HL-60/S4 (cell line): ENCODE results near the gene ELP5.

Source experiments
- in situ Hi-C: fragments of 300-500 bp; cut with MboI; formaldehyde crosslinking; loops from 2 replicates; pipeline ENCODE4 v1.14.3; 2022; ENCODE audit warnings: low sequenced_read_pairs

The ELP5 gene

GRCh38 chr17:7282752-7283321, 30.8 kb downstream of the ELP5 start:
- in situ Hi-C loops = no loop called here

GRCh38 chr17:7283471-7284216, 31.6 kb downstream of the ELP5 start:
- in situ Hi-C loops = no loop called here

- in situ Hi-C loops = no loop called here
Observed at GRCh38 chr17:7284911-7285310, 32.9 kb downstream of the ELP5 start.

- in situ Hi-C loops = no loop called here
Observed at GRCh38 chr17:7285679-7286078, 33.7 kb downstream of the ELP5 start.

- in situ Hi-C loops = loop anchor here (10.0 kb wide), 1 partner anchor 245 kb away; the partner anchor contains the start of gene SLC16A11
Observed at GRCh38 chr17:7289256-7290032, 37.4 kb downstream of the ELP5 start.

GRCh38 chr17:7290166-7290565, 38.2 kb downstream of the ELP5 start:
- in situ Hi-C loops = loop anchor here (10.0 kb wide), 1 partner anchor 245 kb away; the partner anchor contains the start of gene SLC16A11

- in situ Hi-C loops = loop anchor here (10.0 kb wide), 1 partner anchor 246 kb away; the partner anchor contains the start of gene SLC16A11
Observed at GRCh38 chr17:7290685-7291084, 38.7 kb downstream of the ELP5 start.

GRCh38 chr17:7292194-7292593, 40.2 kb downstream of the ELP5 start:
- in situ Hi-C loops = loop anchor here (10.0 kb wide), 1 partner anchor 247 kb away; the partner anchor contains the start of gene SLC16A11

GRCh38 chr17:7292729-7293128, 40.7 kb downstream of the ELP5 start:
- in situ Hi-C loops = loop anchor here (10.0 kb wide), 1 partner anchor 248 kb away; the partner anchor contains the start of gene SLC16A11

GRCh38 chr17:7293159-7293558, 41.1 kb downstream of the ELP5 start:
- in situ Hi-C loops = loop anchor here (10.0 kb wide), 1 partner anchor 248 kb away; the partner anchor contains the start of gene SLC16A11

GRCh38 chr17:7293816-7294613, 42.0 kb downstream of the ELP5 start:
- in situ Hi-C loops = loop anchor here (10.0 kb wide), 1 partner anchor 249 kb away; the partner anchor contains the start of gene SLC16A11

GRCh38 chr17:7294614-7295153, 42.7 kb downstream of the ELP5 start, which contains the start of gene YBX2:
TSS of gene YBX2 (minus strand) at chr17:7294639. CDS start at chr17:7294500, 139 bp downstream.
- in situ Hi-C loops = loop anchor here (10.0 kb wide), 1 partner anchor 250 kb away; the partner anchor contains the start of gene SLC16A11

- in situ Hi-C loops = loop anchor here (10.0 kb wide), 1 partner anchor 251 kb away; the partner anchor contains the start of gene SLC16A11
Observed at GRCh38 chr17:7295230-7296180, 43.5 kb downstream of the ELP5 start.

GRCh38 chr17:7296189-7296861, 44.3 kb downstream of the ELP5 start:
- in situ Hi-C loops = loop anchor here (10.0 kb wide), 1 partner anchor 252 kb away; the partner anchor contains the start of gene SLC16A11

- in situ Hi-C loops = no loop called here
Observed at GRCh38 chr17:7304179-7304578, 52.2 kb downstream of the ELP5 start.

GRCh38 chr17:7306911-7307685, 55.1 kb downstream of the ELP5 start, which contains the start of gene EIF5A:
TSS of gene EIF5A (plus strand) at chr17:7307628. CDS start at chr17:7309636, 2,008 bp downstream.
- in situ Hi-C loops = no loop called here
